Measurements from ENCODE around the gene AKAP7.

GRCh38 chr6:131255434-131255833 is 120.2 kb downstream of the AKAP7 start:
- TF ChIP-seq CTCF (IDR thresholded peaks at IDR 0.05), result no peak
- no peak for TF ChIP-seq EP300 (IDR thresholded peaks at IDR 0.05)
- no peak for TF ChIP-seq POLR2A (IDR thresholded peaks at IDR 0.05)
